T-helper 2 cell (primary cell): ENCODE data around the gene BRIX1.
"Not testable (repeated sequence)": the region's sequence is repeated elsewhere in the genome, so short reads cannot be mapped to it uniquely, and the experiment has no call there.

Experiments
- DNase-seq, 5 experiments: peaks; one replicate each; pipeline versions ENCODE4 v3.0.0 to v3.0.0-alpha.2; 2012 to 2022

Gene BRIX1

DNA sequence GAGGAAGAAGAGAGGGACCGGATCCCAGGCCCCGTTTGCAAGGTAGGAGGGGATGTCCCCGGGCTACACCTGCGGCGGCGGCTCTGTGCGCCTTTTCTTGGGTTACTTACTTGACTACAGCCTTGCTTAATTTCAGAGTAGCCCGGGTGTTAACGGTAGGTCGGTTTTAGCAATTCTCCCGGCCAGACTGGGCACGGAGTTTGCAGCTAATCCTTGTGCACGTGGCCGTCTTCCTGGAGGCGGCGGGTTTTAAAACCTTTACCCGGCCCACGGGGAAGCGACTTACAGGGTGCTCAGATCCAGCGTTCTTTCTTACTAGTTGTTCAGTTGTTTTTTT lies 313 bp downstream of the BRIX1 start:
- DNase-seq, result no peak

DNA sequence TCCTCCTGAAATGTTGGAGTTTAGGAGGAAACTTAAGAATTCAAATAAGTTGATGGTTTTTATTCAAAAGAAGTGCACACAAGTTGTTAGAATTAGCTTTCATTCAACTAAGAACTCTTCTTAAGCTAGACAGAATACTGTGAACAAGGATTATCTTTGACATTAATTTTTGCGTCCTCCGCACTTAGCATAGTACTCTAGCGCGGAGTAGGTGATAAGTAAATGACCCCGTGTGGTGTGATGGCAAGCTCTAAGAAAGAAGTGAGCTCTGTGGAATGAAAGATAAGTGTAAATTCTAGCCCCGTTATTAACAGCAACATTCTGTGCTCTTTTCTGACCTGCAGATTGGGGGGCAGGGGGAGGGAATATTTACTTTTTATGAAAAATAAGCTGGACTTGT lies 1.0 kb downstream of the BRIX1 start:
- DNase-seq, result no peak

- DNase-seq, result no peak
These were observed 2.5 kb downstream of the BRIX1 start for GRCh38 chr5:34918025-34918424.

GRCh38 chr5:34919077-34919476 lies 3.6 kb downstream of the BRIX1 start:
- no peak for DNase-seq

- not testable (repeated sequence) for DNase-seq
These were observed 7.7 kb downstream of the BRIX1 start for GRCh38 chr5:34923256-34923655.

DNA sequence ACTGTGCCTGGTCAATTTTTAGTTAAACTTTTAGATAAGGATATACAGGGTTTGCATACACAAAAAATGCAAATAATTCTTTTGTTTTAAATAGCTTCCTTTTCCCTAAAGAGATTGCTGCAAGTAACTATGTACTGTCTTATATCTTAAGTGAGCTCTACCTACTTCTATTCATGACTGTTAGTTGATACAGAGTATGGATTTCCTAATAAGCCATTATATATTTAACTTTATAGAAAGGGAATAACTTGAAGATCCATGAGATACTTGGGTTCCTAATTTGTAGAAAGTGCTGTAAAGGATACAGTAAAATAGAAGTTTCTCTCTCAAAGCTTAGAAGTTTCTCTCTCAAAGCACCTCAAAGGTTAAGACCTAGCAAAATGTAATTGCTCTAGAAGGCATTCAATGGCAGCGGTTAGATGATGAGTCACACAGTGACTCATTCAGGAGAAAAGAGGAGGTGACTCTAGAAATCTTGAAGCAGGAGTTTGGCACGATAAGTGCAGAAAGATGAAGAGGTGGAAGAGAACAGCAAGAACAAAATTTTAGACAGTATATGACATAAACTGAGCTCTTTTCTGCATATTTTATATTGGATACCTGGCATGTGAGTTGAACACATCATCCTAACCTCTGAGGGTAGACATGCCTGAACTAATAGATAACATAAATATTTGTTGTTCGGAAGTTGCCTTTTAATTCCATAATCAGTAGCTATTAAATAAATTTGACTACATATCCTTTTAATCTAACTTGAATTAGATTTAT lies 8.4 kb downstream of the BRIX1 start:
- DNase-seq, result peak in 1 of 5 experiments; percentile 84

DNA sequence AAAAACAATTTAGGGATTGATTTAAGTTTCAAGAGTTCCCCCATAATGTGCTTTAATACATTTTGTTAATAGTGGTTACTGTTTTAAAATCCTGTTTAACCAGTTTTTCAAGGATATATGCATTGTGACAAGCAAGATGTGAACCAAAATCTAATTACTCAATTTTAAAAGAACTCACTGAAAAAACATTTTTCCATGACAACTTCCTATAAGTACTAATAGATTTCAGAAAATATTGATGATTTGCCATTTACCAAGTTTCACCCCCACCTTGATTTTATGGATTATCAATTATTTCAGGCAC lies 8.9 kb downstream of the BRIX1 start:
- no peak for DNase-seq

- DNase-seq, result no peak
These were observed 10.9 kb downstream of the BRIX1 start for GRCh38 chr5:34926318-34926888.

GRCh38 chr5:34927785-34928184 lies 12.3 kb downstream of the BRIX1 start:
- no peak for DNase-seq

DNA sequence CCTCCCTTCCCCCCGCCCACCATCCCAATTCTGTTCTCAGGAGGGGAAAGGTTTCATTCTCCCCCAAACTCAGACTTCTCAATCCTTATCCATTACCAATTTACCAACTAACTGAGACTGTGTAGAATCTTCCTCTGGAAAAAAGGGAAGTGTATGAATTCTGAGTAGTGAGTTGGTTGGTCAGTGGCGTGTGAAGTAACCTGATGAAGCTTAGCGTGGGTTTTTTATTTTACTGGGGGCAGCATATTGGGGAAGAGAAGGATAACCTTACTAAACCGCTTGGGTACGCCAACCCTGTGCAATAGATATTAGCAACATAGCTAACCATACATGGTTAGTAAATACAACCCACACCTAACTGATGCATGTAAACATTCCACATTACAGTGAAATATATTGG lies 12.8 kb downstream of the BRIX1 start:
- DNase-seq, result no peak

DNA sequence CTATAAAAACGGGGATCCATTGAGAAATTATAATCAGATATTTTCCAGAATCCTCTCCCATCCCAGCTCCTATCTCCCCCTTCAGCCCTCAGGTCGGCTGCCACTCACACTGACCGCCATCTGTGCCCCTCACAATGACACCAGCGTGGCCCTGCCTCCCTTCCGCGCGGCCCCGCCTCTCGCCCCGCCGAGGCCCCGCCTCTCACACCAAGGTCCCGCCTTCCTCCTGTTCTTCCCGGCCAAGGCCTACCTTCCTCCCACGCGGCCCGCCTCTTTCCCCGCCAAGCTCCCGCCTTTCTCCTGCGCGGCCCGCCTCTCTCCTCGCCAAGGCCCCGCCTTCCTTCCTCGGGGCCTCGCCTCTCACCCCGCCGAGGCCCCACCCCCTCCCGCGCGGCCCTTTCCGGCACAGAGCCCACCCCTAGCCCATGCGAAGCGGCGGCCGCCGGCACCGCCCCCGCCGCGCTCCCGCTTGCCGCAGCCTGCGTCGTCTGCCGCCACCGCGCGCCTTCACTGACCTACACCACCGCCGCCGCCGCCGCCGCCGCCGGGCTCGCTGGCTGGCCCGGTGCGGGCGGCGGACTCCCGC lies 13.7 kb downstream of the BRIX1 start, which contains the start of gene DNAJC21:
Gene DNAJC21, plus strand, starts transcription at position 426 of the 586 bp plus-strand sequence. CDS start 261 bp downstream, outside the sequence.
- peak; percentile 95 to 98 (median 96) for DNase-seq

DNA sequence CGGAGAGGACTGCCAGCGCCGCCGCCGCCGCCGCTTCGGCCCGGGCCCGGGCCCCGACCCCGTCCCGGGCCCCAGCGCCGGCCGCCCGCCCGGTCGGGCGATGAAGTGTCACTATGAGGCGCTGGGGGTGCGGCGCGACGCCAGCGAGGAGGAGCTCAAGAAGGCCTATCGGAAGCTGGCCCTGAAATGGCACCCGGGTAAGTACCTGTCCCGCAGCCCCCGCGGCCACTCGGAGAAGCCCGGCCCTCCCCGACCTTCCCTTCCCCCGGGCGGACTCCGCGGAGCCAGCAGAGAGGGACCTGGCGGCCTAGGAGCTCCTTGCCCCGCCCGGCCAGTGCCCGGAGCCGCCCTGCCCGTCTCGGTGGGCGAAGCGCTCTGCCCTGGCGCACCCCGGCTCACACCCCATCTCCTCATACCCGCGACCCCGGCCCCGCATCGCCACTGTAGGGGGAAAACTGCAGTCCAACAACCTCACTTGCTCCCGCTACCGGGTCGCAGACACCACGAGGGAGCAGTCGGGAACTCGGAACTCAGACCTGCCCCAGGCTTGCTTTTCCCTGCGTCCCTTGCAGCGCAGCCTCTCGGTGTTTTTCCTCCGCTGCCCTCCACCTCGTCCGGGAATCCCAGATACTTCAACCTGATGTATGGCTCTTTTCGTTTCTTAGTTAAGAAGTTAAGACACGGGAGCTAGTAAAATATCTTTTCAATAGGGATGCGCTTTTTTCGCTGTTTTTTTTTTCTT lies 14.4 kb downstream of the BRIX1 start:
- peak; percentile 56 to 93 (median 77) for DNase-seq

DNA sequence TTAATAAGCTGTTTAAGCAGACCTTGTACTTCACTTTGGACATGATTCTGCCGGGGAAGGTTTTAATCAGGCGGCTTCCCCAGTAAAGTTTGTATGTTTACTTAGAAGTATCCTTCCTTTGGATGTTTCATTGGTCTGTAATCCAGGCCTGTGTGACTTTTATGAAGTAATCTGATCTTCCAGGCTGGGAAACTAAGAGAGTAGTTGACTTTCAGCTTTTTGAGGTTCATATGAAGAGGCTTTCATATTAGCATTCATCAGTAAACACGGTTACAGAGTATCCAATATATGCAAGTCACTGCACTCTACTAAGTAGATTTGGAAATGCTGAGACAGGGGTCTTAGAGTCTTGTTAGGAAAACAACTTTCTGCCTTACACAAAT lies 14.9 kb downstream of the BRIX1 start:
- no peak for DNase-seq

GRCh38 chr5:34930870-34931269 lies 15.4 kb downstream of the BRIX1 start:
- DNase-seq, result no peak

DNA sequence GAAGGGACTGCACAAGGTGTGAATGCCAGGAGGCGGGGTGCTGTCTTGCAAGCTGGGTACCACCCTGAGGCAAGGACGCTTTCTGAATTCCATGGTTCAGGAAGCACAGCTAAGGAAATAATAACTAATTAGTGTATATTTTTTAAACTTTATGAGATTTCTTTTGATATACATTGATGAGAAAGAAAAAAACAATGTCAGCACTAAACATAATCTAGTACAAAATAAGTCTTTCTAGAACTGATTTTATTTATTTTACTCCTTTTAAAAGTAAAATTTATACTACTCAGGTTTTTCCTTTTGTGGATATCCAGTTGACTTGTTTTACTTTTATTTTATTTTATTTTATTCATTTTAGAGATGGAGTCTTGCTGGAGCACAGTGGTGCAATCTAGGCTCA lies 17.4 kb downstream of the BRIX1 start:
- no peak for DNase-seq

- no peak for DNase-seq
These were observed 26.4 kb downstream of the BRIX1 start for GRCh38 chr5:34941936-34942335.

DNA sequence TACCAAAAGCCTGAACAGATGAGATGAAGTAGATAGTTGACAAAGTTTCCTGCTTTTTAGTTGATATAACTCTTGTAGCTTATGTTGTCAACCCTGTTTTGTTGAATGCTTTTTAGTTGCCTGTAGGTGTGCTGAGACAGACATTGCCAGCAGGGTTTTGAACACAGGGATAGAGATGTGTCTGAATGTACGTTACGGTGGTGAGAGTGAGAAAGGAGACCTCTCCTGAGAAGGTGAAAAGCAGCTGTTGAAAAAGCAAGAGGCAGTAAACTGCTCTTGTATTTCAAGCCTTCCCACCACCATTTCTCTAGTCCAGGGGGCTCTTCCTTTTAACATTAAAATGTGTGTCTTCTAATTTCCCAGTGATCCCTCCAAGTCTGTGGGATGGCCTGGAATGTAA lies 28.5 kb downstream of the BRIX1 start:
- no peak for DNase-seq

GRCh38 chr5:34944460-34945047 lies 29.0 kb downstream of the BRIX1 start:
- no peak for DNase-seq

GRCh38 chr5:34957321-34957720 lies 41.8 kb downstream of the BRIX1 start:
- no peak for DNase-seq

GRCh38 chr5:34957857-34958690 lies 42.6 kb downstream of the BRIX1 start:
- peak in 1 of 5 experiments; percentile 13 for DNase-seq

- peak in 1 of 5 experiments; percentile 51 for DNase-seq
These were observed 43.8 kb downstream of the BRIX1 start for GRCh38 chr5:34959323-34959722.

DNA sequence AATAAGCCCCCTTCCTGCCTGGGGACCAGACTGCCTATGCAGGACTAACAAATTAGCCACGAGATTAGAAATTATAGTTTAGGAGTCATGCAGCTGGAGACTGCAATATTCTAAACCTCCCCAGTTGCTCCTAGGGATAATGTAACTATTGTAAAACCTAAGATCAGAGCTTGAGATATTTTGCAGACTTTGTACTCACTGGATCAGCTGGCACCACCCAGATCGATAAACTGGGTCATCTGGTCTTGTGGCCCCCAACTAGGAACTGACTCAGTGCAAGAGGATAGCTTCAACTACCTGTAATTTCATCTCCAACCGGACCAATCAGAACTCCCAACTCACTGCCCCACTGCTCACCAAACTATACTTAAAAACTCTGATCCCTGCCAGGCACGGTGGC lies 52.0 kb downstream of the BRIX1 start:
- DNase-seq, result no peak
